Stimulated activated CD4-positive, alpha-beta T cell treated with anti-CD3 and anti-CD28 coated beads, Interleukin-12 subunit alpha, Interleukin-12 subunit beta, amount 100 ng/mL, for 48 hours (primary cell): Measurements from ENCODE around the gene PDSS2.
"Not testable (repeated sequence)": the region's sequence is repeated elsewhere in the genome, so short reads cannot be mapped to it uniquely, and the experiment has no call there.

Experiments
- DNase-seq, 3 donors: peaks; one replicate each; pipeline ENCODE4 v3.0.0-alpha.2; 2020; ENCODE audit warnings: low read depth in 2 of 3, low spot score in 1 of 3

PDSS2 gene

GRCh38 chr6:107230448-107230847 lies 228.9 kb downstream of the PDSS2 start:
- no peak for DNase-seq

- DNase-seq = no peak
Observed at GRCh38 chr6:107230024-107230423, 229.3 kb downstream of the PDSS2 start.

- DNase-seq = no peak
Observed at GRCh38 chr6:107228754-107229153, 230.6 kb downstream of the PDSS2 start.

- DNase-seq = no peak
Observed at GRCh38 chr6:107221519-107221918, 237.8 kb downstream of the PDSS2 start.

- no peak for DNase-seq
Observed at GRCh38 chr6:107219851-107220250, 239.5 kb downstream of the PDSS2 start.

- DNase-seq = no peak
Observed at GRCh38 chr6:107218142-107218541, 241.2 kb downstream of the PDSS2 start.

- DNase-seq = no peak
Observed at GRCh38 chr6:107217248-107217647, 242.1 kb downstream of the PDSS2 start.

GRCh38 chr6:107216197-107216933 lies 243.0 kb downstream of the PDSS2 start:
- no peak for DNase-seq

- DNase-seq = no peak
Observed at GRCh38 chr6:107215334-107215733, 244.0 kb downstream of the PDSS2 start.

GRCh38 chr6:107214655-107215054 lies 244.7 kb downstream of the PDSS2 start:
- no peak for DNase-seq

- DNase-seq = no peak
Observed at GRCh38 chr6:107209406-107210305, 249.7 kb downstream of the PDSS2 start.

- no peak for DNase-seq
Observed at GRCh38 chr6:107207251-107207873, 252.0 kb downstream of the PDSS2 start.

GRCh38 chr6:107205058-107205998 lies 254.0 kb downstream of the PDSS2 start:
- no peak for DNase-seq

- no peak for DNase-seq
Observed at GRCh38 chr6:107202876-107203468, 256.4 kb downstream of the PDSS2 start.

GRCh38 chr6:107198631-107199416 lies 260.5 kb downstream of the PDSS2 start:
- no peak for DNase-seq

- no peak for DNase-seq
Observed at GRCh38 chr6:107196152-107196551, 263.2 kb downstream of the PDSS2 start.

GRCh38 chr6:107194723-107195122 lies 264.6 kb downstream of the PDSS2 start:
- DNase-seq = not testable (repeated sequence)

GRCh38 chr6:107192830-107193229 lies 266.5 kb downstream of the PDSS2 start:
- DNase-seq = no peak

- no peak for DNase-seq
Observed at GRCh38 chr6:107187630-107188029, 271.7 kb downstream of the PDSS2 start.

GRCh38 chr6:107186047-107186446 lies 273.3 kb downstream of the PDSS2 start:
- no peak for DNase-seq
